ENCODE data around the gene FABP3. TPM values are rescaled to one million over a fixed set of nuclear protein-coding genes. Genes with fewer than 3 reads are reported as not detected.
"Not testable (repeated sequence)": the region's sequence is repeated elsewhere in the genome, so short reads cannot be mapped to it uniquely, and the experiment has no call there.

FABP3 gene
- total RNA-seq, 2 donors from 2014 or later: 19.2 to 28.6 TPM

DNA sequence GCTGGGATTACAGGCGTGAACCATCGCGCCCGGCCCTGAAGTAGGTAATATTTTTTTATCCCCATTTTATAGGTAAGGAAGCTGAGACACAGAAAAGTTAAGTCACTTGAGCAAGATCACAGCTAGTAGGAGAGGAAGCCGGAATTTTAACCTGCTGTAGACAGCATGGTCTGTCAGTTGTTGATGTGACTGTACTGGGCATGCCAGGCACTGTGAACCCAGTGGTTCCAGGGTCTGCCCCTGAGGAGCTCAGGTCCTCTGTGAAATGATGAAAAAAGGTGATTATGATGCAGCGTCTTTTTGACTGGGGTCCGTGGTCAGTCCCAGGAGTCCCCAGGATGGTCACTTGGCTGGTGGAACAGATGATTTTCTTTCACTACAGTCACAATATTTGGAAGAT is 16.7 kb upstream of the FABP3 start:
- no peaks in the 10 kb centered on the region for H3K36me3 ChIP-seq
- no peak overlapping the region for H3K27ac ChIP-seq
- TF ChIP-seq, protein P1, sequence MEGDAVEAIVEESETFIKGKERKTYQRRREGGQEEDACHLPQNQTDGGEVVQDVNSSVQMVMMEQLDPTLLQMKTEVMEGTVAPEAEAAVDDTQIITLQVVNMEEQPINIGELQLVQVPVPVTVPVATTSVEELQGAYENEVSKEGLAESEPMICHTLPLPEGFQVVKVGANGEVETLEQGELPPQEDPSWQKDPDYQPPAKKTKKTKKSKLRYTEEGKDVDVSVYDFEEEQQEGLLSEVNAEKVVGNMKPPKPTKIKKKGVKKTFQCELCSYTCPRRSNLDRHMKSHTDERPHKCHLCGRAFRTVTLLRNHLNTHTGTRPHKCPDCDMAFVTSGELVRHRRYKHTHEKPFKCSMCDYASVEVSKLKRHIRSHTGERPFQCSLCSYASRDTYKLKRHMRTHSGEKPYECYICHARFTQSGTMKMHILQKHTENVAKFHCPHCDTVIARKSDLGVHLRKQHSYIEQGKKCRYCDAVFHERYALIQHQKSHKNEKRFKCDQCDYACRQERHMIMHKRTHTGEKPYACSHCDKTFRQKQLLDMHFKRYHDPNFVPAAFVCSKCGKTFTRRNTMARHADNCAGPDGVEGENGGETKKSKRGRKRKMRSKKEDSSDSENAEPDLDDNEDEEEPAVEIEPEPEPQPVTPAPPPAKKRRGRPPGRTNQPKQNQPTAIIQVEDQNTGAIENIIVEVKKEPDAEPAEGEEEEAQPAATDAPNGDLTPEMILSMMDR (IDR thresholded peaks at IDR 0.05): no peak
- H3K4me1 ChIP-seq (ENCODE audit: control insufficient read depth in 1 of 2, low read depth in 2 of 2): peaks cover 0 to 4% of the 10 kb centered on the region in 2 donors
- H3K27me3 ChIP-seq (replicated peaks; ENCODE audit: insufficient read depth): no peaks in the 10 kb centered on the region
- H3K9me3 ChIP-seq: no peaks in the 10 kb centered on the region
- DNase-seq (ENCODE audit: low spot score) (no peak), ATAC-seq (ENCODE audit: insufficient number of reproducible peaks, low FRiP score, low read depth) (no peak)
- no peak overlapping the region for H3K4me3 ChIP-seq

DNA sequence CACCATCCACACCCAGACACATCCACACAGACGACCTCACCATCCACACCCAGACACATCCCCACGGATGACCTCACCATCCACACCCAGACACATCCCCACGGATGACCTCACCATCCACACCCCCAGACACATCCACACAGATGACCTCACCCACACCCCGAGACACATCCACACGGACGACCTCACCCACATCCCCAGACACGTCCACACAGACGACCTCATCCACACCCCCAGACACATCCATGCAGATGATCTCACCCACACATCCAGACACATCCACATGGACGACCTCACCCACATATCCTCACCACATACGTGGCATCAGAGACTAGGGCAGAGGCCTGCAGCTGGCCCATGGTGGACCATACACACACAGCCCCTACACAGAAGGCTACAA is 14.7 kb upstream of the FABP3 start:
- no peaks in the 10 kb centered on the region for H3K9me3 ChIP-seq
- TF ChIP-seq, protein P1 (IDR thresholded peaks at IDR 0.05): no peak
- no peak for ATAC-seq (ENCODE audit: insufficient number of reproducible peaks, low FRiP score, low read depth)

DNA sequence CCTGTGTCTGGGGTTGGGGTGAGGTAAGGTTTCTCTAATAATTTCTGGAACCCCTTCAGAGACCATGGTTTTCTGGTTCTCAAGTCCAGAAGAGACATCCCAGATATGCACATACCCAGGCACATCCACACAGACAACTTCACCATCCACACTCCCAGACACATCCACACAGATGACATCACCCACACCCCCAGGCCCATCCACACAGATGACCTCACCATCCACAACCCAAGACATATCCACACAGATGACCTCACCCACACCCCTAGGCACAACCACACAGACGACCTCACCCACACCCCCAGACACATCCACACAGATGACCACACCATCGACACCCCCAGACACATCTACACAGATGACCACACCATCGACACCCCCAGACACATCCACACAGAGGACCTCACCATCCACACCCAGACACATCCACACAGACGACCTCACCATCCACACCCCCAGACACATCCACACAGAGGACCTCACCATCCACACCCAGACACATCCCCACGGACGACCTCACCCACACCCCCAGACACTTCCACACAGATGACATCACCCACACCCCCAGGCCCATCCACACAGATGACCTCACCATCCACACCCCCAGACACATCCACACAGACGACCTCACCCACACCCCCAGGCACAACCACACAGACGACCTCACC is 13.8 kb upstream of the FABP3 start:
- ATAC-seq (ENCODE audit: insufficient number of reproducible peaks, low FRiP score, low read depth); H3K4me1 ChIP-seq (ENCODE audit: control insufficient read depth in 1 of 2, low read depth in 2 of 2): not testable (repeated sequence)

More for the DNA sequence above, 14.7 kb upstream of the FABP3 start:
- Histone ChIP-seq H3K4me3 (no peak overlapping the region), H3K36me3 (no peaks in the 10 kb centered on the region), H3K4me1 (ENCODE audit: control insufficient read depth in 1 of 2, low read depth in 2 of 2) (no peaks in the 10 kb centered on the region), H3K27me3 (replicated peaks; ENCODE audit: insufficient read depth) (no peaks in the 10 kb centered on the region), H3K27ac (no peak overlapping the region)
- no peak for DNase-seq (ENCODE audit: low spot score)

DNA sequence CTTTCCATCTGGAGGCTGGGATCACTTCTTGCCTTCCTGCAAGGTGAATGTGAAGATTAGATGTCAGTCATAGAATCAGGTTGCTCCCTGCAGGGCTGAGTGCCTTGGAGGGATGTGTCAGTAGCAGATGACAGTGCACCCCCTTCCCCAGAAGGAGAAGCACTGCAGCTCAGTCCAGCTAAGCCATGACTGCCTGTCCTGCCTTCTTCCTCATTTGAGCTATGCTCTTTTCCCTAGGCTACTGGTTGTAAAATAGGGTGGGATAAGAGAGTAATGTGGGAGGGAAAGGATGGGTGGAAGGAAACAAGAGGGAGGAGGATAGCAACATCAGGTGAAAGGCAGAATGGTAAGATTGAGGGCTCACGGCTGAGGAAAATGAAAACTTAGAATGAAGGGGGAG is 11.1 kb upstream of the FABP3 start:
- Histone ChIP-seq H3K4me1 (ENCODE audit: control insufficient read depth in 1 of 2, low read depth in 2 of 2) (peaks cover 0 to 24% of the 10 kb centered on the region in 2 donors), H3K27ac (no peak overlapping the region), H3K4me3 (no peak overlapping the region), H3K9me3 (no peaks in the 10 kb centered on the region), H3K27me3 (replicated peaks; ENCODE audit: insufficient read depth) (no peaks in the 10 kb centered on the region), H3K36me3 (no peaks in the 10 kb centered on the region)
- DNase-seq (ENCODE audit: low spot score) (no peak), ATAC-seq (ENCODE audit: insufficient number of reproducible peaks, low FRiP score, low read depth) (no peak)
- TF ChIP-seq, protein P1 (IDR thresholded peaks at IDR 0.05): no peak

More for the DNA sequence above, 13.8 kb upstream of the FABP3 start:
- H3K27me3 ChIP-seq (replicated peaks; ENCODE audit: insufficient read depth); DNase-seq (ENCODE audit: low spot score); H3K9me3 ChIP-seq; H3K4me3 ChIP-seq; H3K36me3 ChIP-seq; H3K27ac ChIP-seq: not testable (repeated sequence)

DNA sequence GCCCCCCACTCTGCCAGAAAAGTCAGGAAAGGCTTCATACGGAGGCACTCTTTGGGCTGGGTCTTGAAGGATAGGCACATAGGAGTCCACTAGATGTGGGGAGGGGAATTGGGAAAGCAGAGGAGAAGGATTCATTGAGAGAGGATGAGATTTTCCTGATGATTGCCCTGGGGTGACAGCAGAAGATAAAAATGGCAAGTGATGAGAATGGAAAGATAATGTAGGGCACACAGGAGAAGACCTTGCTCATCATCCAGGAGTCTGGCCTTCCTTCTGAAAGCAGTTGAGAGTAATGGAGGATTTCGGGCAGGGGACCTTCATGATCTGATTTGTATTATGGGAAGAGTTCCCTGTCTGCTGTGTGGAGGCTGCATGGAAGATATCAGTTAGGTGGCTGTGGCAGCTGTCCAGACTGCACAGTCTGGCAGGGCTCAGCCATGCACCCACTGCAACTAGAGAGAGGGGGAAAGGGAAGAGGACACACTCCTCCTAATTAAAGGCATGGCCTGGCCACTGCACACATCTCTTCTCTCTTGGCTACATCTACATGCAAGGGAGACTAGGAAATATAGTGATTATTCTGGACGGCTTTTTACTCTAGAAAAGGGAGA is 9.6 kb upstream of the FABP3 start:
- peaks cover 0 to 24% of the 10 kb centered on the region in 2 donors for H3K4me1 ChIP-seq (ENCODE audit: control insufficient read depth in 1 of 2, low read depth in 2 of 2)
- no peaks in the 10 kb centered on the region for H3K36me3 ChIP-seq
- ATAC-seq (ENCODE audit: insufficient number of reproducible peaks, low FRiP score, low read depth): no peak
- no peaks in the 10 kb centered on the region for H3K9me3 ChIP-seq
- no peak overlapping the region for H3K4me3 ChIP-seq
- TF ChIP-seq, protein P1 (IDR thresholded peaks at IDR 0.05): no peak
- H3K27me3 ChIP-seq (replicated peaks; ENCODE audit: insufficient read depth): no peaks in the 10 kb centered on the region
- H3K27ac ChIP-seq: no peak overlapping the region
- no peak for DNase-seq (ENCODE audit: low spot score)
